ENCODE data around the gene RAD51B.

DNA sequence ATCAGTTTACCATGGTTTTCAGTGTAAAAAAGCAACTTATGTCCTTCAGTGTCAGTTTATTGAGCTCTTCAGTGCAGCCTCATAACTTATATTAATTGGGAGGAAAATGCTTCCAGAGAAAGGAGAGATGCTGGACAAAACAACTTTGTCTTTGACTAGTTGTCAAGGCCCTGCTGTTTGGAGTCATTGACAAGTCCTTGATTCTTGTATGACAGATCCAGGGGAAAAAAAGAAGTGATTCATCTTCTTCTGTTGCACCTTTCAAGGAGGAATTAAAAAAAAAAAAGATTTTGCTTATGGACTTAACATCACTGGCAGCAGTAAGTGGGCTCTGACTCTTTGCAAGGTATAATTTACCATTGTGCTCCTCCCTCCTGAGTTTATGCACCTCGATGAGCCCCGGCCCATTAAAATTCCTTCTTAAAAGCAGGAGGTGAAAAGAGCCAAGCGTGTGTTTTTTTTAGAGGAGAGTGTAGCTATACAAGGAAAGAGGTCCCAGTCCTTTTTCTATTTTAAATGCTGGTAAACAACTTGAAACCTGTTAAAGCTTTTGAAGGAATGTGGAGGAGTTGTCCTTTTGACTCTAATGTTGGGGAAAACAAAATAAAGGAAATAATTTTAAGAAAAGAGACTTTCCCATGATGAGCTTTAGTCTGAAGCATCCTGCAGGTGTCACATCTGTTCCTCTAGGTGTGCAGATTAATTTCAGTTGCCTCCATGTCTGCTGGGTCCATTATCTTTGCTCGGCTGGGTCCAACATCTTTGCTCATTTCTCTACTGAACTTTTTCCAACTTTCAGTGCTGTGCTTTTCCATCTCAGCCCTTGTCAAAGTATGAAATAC lies 431.6 kb downstream of the RAD51B start:
- TF ChIP-seq, protein P1, sequence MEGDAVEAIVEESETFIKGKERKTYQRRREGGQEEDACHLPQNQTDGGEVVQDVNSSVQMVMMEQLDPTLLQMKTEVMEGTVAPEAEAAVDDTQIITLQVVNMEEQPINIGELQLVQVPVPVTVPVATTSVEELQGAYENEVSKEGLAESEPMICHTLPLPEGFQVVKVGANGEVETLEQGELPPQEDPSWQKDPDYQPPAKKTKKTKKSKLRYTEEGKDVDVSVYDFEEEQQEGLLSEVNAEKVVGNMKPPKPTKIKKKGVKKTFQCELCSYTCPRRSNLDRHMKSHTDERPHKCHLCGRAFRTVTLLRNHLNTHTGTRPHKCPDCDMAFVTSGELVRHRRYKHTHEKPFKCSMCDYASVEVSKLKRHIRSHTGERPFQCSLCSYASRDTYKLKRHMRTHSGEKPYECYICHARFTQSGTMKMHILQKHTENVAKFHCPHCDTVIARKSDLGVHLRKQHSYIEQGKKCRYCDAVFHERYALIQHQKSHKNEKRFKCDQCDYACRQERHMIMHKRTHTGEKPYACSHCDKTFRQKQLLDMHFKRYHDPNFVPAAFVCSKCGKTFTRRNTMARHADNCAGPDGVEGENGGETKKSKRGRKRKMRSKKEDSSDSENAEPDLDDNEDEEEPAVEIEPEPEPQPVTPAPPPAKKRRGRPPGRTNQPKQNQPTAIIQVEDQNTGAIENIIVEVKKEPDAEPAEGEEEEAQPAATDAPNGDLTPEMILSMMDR (conservative IDR thresholded peaks at IDR 0.05) = no peak; the same call in 1 of the 2 replicates
- TF ChIP-seq ZFX (IDR thresholded peaks at IDR 0.05) = no peak

All from C4-2B (cell line).